ENCODE data around the gene GSPT1.

Gene GSPT1

GRCh38 chr16:11950388-11950787 lies 34.6 kb upstream of the GSPT1 start:
- TF ChIP-seq, protein P1, sequence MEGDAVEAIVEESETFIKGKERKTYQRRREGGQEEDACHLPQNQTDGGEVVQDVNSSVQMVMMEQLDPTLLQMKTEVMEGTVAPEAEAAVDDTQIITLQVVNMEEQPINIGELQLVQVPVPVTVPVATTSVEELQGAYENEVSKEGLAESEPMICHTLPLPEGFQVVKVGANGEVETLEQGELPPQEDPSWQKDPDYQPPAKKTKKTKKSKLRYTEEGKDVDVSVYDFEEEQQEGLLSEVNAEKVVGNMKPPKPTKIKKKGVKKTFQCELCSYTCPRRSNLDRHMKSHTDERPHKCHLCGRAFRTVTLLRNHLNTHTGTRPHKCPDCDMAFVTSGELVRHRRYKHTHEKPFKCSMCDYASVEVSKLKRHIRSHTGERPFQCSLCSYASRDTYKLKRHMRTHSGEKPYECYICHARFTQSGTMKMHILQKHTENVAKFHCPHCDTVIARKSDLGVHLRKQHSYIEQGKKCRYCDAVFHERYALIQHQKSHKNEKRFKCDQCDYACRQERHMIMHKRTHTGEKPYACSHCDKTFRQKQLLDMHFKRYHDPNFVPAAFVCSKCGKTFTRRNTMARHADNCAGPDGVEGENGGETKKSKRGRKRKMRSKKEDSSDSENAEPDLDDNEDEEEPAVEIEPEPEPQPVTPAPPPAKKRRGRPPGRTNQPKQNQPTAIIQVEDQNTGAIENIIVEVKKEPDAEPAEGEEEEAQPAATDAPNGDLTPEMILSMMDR (conservative IDR thresholded peaks at IDR 0.05; ENCODE audit: low read length): no peak
- TF ChIP-seq EZH2phosphoT487 (IDR thresholded peaks at IDR 0.05; ENCODE audit: borderline replicate concordance): no peak
- H3K4me1 ChIP-seq (ENCODE audit: insufficient read depth, low read length, poor library complexity, severe bottlenecking): no peaks in the 10 kb centered on the region
- no peaks in the 10 kb centered on the region for H4K20me1 ChIP-seq (ENCODE audit: insufficient read depth, low read length, poor library complexity, severe bottlenecking)
- no peaks in the 10 kb centered on the region for H3K9me2 ChIP-seq (replicated peaks; ENCODE audit: low read depth, low read length)
- H2AFZ ChIP-seq (ENCODE audit: low read length): no peak overlapping the region
- no peak overlapping the region for H3K4me2 ChIP-seq (ENCODE audit: low read depth, low read length, poor library complexity, severe bottlenecking)
- H3K9ac ChIP-seq (ENCODE audit: low read depth, low read length, poor library complexity, severe bottlenecking): no peak overlapping the region
- no peaks in the 10 kb centered on the region for H3K27me3 ChIP-seq (ENCODE audit: insufficient read depth, low read length, poor library complexity, severe bottlenecking)
- H3K9me3 ChIP-seq (ENCODE audit: insufficient read depth, low read depth, low read length): no peaks in the 10 kb centered on the region
- no peaks in the 10 kb centered on the region for H3K36me3 ChIP-seq (ENCODE audit: insufficient read depth, low read length)
- H3K79me2 ChIP-seq (ENCODE audit: insufficient read depth, low read length): no peaks in the 10 kb centered on the region
- H3K4me3 ChIP-seq (ENCODE audit: low read length, poor library complexity, severe bottlenecking): no peak overlapping the region
- no peaks in the 10 kb centered on the region for H3F3A ChIP-seq (ENCODE audit: low read depth)

DNA sequence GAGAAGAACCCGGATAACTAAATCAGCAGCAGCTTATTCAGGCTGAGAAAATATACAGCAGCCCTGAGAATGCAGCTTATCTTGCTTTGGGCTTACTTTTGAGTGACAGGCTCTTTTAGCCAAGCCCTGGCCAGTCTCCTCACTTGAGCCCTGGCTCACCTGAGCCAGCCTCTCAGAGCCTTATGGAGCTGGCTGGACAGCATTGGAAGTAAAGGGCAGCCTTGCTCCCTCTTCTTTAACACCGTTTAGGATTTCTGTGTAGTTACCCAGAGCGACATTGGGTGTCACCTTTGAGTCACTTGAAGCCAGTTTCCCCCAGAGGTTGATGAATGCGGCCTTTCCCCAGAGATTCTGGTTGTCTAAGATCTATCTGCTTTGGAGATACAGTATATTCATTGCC lies 33.8 kb upstream of the GSPT1 start:
- Histone ChIP-seq H3K36me3 (ENCODE audit: insufficient read depth, low read length) (no peaks in the 10 kb centered on the region), H2AFZ (ENCODE audit: low read length) (no peak overlapping the region), H3K27me3 (ENCODE audit: insufficient read depth, low read length, poor library complexity, severe bottlenecking) (no peaks in the 10 kb centered on the region), H3K9me3 (ENCODE audit: insufficient read depth, low read depth, low read length) (no peaks in the 10 kb centered on the region), H3K4me3 (ENCODE audit: low read length, poor library complexity, severe bottlenecking) (no peak overlapping the region), H3K9me2 (replicated peaks; ENCODE audit: low read depth, low read length) (no peaks in the 10 kb centered on the region), H3K4me1 (ENCODE audit: insufficient read depth, low read length, poor library complexity, severe bottlenecking) (no peaks in the 10 kb centered on the region), H4K20me1 (ENCODE audit: insufficient read depth, low read length, poor library complexity, severe bottlenecking) (no peaks in the 10 kb centered on the region), H3K79me2 (ENCODE audit: insufficient read depth, low read length) (no peaks in the 10 kb centered on the region), H3F3A (ENCODE audit: low read depth) (no peaks in the 10 kb centered on the region), H3K4me2 (ENCODE audit: low read depth, low read length, poor library complexity, severe bottlenecking) (no peak overlapping the region), H3K9ac (ENCODE audit: low read depth, low read length, poor library complexity, severe bottlenecking) (no peak overlapping the region)
- TF ChIP-seq, protein P1 (conservative IDR thresholded peaks at IDR 0.05; ENCODE audit: low read length): peak; percentile 44
- no peak for TF ChIP-seq EZH2phosphoT487 (IDR thresholded peaks at IDR 0.05; ENCODE audit: borderline replicate concordance)

DNA sequence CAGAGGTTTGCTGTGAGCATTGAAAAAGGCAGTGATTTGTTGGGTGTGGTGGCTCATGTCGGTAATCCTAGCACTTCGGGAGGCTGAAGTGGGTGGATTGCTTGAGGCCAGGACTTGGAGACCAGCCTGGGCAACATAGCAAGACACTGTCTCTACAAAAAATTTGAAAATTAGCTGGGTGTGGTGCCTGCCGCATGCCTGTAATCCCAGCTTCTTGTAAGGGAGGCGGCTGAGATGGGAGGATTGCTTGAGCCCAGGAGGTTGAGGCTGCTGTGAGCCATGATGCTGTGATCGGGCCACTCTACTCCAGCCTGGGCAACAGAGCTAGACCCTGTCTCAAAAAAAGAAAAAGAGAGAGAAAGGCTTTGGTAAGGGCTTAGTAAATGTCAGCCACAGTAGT lies 33.1 kb upstream of the GSPT1 start:
- Histone ChIP-seq H2AFZ (ENCODE audit: low read length) (no peak overlapping the region), H3K9me2 (replicated peaks; ENCODE audit: low read depth, low read length) (no peaks in the 10 kb centered on the region), H3K36me3 (ENCODE audit: insufficient read depth, low read length) (no peaks in the 10 kb centered on the region), H3K9me3 (ENCODE audit: insufficient read depth, low read depth, low read length) (no peaks in the 10 kb centered on the region), H3F3A (ENCODE audit: low read depth) (no peaks in the 10 kb centered on the region), H3K9ac (ENCODE audit: low read depth, low read length, poor library complexity, severe bottlenecking) (no peak overlapping the region), H3K4me1 (ENCODE audit: insufficient read depth, low read length, poor library complexity, severe bottlenecking) (no peaks in the 10 kb centered on the region), H3K79me2 (ENCODE audit: insufficient read depth, low read length) (no peaks in the 10 kb centered on the region), H3K4me2 (ENCODE audit: low read depth, low read length, poor library complexity, severe bottlenecking) (no peak overlapping the region), H3K27me3 (ENCODE audit: insufficient read depth, low read length, poor library complexity, severe bottlenecking) (no peaks in the 10 kb centered on the region), H3K4me3 (ENCODE audit: low read length, poor library complexity, severe bottlenecking) (no peak overlapping the region), H4K20me1 (ENCODE audit: insufficient read depth, low read length, poor library complexity, severe bottlenecking) (no peaks in the 10 kb centered on the region)
- TF ChIP-seq EZH2phosphoT487 (IDR thresholded peaks at IDR 0.05; ENCODE audit: borderline replicate concordance): no peak
- TF ChIP-seq, protein P1 (conservative IDR thresholded peaks at IDR 0.05; ENCODE audit: low read length): no peak
